Measurements from ENCODE around the gene PCNX2.

PCNX2 gene

DNA sequence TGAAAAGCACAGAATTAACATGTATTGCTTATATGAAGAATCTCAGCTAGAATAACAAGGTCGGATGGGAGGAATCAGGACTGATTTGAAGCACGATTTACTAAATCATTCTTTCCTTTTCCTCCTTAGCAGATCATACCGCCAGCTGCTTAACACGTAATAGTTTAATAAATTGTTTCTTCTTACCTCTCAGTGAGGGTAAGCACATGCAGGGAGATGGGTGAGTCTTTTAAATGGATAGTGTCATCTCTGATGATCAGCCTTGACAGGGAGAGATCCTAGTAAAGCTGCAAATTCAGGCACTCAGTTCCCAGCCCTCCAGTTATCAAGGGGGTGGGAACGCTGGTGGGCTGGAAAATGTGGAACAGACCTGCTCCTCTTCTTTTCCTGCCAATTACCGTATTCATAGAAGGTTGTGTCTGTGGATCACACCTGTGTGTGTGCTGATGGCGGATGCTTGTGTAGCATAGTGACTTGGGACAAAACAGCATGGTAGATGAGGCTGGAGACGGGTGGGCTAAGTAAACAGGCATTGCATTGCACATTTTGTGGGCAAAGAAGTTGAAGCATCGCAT lies 314.5 kb downstream of the PCNX2 start:
- no peak for DNase-seq

DNA sequence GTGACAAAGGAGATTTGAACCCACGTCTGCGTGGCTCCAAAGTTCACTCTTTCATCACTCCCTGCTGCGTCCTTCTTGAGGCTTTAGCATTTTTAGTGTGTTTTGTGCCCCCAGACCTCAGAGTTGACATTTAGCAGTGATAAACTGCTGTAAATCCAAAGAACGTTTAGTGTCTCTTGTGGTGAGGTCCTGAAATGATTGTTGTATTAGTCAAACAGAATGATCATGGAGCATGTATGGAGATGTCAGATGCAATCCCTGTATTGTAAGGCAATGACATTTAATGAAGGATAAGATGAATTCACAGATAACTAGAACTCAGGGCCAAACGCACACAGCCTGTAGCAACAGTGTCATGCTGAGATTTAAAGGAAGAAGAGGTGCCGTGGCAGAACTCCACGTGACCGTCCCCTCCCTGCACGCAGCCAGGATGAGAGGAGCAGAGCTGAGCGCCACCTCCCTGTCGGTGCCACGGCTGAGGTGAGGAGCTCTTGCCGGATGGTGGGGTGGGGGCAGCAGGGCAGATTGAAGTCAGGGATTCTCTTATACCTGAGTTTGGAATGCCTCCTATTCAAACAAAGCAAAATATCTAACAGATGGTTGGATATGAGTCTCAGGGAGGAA lies 315.1 kb downstream of the PCNX2 start:
- DNase-seq, result no peak

DNA sequence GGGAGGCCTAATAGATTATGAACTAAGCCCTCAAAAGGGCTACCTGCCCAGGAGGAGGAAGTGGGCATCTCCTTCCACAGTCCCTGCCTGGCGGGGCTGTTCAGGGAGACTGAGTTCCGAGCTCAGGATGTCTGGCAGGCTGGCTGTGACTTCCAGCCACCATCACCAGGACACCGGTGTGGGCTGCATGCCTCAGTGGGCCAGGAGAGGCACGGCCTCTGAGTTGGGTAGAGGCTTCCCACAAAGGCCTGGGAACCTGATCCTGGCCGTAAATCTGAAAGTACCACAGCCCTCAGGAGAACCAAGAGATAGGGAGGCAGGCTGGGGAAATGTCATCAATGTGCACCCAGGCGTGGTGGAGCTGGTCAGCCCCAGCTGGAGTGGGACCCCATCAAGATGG lies 316.0 kb downstream of the PCNX2 start:
- no peak for DNase-seq

DNA sequence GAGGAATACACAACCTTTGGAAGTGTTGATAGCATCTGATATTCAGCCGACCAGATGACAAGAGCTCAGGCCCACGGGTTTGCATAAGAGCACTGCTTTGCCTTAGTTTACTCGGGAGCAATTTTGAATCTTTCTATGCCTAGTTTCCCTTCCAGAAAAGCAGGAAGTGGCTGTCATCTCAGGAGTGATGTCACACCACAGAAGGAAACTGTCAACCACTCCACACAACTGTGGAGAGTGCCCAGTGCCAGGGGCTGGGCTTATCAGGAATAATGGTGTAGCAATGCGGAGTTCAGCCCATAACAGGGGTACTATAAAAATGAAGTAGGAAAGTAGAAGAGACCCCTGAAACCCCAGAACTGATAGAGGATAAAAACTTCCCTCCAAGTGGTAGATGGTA lies 316.7 kb downstream of the PCNX2 start:
- DNase-seq, result no peak

DNA sequence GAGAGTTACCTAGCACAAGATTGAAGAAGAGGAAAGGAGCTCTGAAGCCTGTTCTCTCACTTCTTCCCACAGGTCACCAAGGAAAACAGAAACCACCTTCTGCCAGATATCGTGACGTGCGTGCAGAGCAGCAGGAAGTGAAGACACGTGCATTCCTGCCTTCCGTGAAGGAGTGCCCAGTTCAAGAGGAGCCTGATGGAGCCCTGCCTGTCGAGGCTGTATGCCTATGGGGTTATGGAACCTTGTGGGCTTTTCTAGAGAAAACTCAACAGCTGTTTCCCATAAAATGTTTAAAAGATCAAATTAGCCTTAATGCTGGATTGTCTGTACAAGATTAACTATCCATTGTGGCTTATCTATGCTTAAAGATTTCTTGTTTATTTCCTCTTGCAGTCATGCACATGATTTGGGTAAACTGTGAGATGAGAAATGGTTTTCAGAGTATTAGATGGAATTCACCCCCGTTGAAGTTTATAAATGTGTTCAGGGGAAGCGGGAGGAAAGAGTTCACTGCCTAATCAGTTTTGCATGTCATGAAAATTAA lies 317.4 kb downstream of the PCNX2 start:
- DNase-seq, result no peak

DNA sequence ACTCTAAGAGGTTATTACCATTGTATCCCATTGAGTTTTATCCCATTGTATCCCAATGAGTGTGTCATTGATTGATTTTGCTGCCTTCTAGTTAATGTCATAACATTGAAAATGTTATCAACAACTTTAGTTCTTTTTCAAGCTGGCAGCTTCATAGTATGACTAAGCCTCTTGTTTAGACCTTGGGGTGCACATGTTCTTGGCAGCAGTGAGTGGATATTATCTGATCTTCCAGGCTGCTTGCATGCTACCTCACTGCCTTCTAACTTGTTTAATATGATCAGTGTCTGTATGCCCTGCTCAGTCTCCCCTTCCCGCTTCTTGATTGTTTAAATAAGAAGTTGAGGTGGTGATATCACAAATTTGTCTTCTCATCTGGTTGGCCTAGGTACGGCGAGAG lies 320.6 kb downstream of the PCNX2 start:
- no peak for DNase-seq

DNA sequence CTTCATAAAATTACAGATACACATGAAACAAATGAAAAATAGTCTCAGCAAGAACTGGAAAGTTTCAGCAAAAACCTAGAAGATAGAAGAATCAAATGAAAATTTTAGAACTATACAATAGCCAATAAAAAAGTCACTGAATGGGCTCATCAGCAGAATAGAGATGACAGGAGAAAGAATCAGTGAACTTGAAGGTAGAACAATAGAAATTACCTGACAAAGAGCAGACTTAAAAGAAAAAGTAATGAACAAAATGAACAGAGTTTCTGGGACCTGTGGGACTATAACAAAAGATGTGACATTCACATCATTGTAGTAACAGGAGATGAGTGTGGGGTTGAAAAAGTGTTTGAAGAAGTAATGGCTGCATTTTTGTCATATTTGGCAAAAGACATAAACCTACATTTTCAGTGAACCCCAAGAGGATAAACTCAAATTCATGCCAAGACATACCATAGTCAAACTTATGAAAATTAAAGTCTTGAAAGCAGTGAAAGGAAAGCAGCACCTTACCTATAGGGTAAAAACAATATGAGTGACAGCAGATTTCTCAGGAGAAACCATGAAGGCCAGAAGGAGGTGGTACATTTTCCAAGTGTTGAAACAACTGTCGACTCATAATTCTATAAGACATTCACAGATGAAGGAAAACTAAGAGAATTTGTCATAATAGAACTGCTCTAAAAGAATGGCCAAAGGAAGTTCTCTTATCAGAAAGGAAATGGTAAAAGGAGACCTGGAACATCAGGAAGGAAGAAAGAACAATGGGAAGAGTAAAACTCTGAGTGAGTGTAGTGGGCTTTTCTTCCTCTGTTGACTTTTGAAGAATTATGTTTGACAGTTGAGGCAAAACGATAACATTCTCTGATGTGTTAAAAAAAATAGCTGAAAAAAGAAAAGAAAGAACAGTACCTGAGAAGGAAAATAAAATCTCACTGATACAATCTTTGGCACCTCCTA lies 321.6 kb downstream of the PCNX2 start:
- no peak for DNase-seq

DNA sequence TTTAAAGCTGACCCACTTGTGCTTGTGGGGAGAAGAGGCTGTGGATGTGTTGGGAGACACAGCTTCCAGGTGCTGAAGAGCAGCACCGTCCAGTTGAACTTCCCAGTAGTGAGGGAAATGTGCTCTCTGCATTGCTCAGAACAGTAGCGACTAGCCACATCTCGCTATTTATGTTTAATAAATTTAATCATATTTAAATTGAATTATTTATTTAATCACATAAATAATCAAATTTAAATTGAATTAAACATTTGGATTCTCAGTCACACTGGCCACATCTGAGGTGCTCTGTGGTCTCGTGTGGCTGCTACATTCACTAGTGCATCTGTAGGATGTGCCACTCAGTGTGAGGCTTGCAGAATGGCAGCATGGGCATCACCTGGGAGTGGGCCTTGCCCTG lies 325.0 kb downstream of the PCNX2 start:
- DNase-seq, result no peak

DNA sequence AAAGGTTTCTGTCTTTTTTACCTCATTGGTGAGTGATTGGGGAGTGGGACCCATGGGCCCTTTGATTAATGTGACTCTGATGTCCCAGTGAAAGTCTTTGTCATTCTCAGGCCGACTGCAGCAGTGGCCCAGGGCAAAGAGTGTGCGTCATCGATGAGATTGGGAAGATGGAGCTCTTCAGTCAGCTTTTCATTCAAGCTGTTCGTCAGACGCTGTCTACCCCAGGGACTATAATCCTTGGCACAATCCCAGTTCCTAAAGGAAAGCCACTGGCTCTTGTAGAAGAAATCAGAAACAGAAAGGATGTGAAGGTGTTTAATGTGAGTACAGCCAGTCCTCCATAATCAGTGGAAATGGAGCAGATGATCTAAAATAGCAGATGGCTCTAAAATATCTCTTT lies 325.7 kb downstream of the PCNX2 start:
- no peak for DNase-seq

DNA sequence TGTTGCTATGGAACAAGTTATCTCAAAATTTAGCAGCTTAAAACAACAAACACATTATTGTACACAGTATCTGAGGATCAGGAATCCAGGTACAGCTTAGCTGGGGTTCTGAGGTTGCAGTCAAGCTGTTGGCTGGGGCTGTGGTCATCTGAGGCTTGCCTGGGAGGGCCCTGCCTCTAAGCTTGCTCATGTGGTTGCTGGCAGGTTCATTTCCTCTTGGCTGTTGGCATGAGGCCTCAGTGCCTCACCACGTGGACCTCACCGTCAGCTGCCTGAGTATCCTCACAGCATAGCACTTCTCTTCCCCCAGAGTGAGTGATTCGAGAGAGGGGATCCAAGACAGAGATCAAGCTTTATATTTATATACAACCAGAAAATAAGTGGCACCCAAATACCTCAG lies 326.6 kb downstream of the PCNX2 start:
- no peak for DNase-seq

DNA sequence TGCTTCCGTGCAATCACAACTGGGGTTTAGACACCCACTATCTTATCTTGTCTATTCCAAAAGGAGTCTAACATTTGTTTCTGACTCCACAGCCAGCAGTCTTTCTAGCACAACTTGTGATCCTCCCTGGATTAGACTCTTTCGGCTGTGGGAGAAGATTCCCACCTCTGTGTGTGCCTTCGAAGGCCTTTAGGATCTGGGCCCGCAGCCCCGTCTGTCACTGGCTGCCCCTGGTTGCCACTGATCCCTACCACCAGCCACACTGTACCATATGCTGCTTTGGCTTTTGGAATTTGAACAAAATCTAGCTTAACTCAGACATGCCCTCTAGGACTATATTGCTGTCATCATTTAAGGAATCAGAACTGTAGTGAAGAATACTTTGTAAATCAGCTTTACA lies 327.1 kb downstream of the PCNX2 start:
- no peak for DNase-seq

DNA sequence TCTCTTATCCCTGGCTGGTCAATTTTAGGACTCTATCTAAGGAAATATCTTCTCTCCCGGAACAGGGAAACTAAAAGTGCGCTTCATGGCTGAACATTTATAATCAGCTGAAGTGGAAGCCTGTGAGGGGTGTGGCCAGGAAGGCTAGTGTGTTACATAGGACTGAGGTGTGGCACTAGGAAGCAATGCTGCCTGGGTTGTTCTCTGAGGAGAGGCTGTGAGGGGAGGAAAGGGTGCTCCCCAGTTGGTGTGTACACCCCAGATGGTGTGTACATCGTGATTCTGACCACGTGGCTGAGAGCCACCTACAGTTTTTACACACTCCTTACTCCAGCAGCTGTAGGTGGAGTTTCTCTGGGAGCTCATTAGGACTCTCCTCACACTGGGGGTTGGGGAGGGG lies 328.9 kb downstream of the PCNX2 start:
- no peak for DNase-seq

DNA sequence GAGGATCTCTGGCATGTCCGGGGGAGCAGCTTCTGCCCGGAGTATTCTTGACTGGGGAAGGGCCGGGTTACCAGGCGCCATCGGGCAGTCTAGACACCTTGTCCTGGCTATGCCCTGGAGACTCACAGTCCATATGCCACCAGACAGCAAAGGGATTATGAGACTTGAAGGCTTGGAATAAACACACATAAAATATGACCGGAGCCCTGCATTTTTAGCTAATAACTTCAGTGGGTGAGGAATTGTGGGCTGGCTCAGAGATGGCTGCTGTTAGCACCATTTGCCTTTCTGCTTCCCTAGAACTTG lies 329.7 kb downstream of the PCNX2 start:
- DNase-seq, result no peak

DNA sequence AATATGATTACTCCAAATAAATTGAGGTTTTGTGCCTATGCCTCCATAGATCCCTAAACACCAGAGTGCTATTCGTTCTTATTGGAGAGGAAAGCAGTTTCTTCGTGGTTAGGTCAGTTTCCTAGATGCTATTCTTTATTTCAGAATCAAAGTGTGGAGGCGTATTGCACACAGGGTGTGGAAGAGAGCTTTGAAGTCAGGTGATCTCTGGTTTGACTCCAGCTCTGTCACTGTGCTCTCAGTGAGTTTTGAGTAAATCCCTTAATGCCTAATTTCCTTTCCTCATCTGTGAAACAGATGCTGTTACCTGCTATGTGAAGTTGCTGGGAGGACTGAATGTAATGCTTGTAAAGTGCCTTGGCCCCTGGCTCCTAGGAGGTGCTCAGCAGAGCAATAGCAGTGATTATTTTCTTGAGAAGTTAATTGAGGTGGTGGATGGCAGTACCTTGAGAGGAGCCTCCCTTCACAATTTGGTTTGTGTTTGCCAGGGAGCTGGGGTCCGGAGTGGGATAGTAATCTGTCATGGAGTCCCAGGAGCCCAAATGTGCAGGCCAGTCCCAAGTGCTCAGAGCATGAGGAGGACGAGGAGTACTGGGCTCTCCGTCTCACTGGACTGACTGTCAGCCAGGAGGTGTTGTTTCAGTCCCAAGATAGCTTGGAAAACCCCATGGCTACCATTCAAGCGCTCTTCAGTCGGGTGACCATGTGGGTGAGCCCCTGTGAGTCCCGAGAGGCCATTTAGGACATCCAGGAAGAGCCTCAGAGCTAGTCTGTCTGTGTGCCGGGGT lies 330.2 kb downstream of the PCNX2 start:
- no peak for DNase-seq

DNA sequence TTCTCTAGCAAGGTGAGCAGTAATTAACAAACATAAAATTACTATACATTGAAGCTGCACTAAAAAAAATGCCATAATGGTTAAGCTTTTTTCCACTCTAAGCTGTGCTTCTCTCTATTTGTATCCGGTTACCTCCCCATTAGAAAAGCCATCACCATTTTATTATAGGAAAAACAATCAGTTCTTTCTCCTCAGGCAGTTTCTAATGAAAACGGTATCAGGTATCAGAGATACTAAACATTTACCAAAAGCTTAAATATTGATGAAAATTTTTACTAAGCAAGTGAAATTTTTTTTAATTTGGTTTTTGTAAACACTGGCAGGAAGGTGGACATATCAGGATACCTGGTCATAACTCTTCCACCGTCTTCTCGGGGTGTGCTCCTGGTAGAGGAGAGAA lies 330.9 kb downstream of the PCNX2 start:
- no peak for DNase-seq

DNA sequence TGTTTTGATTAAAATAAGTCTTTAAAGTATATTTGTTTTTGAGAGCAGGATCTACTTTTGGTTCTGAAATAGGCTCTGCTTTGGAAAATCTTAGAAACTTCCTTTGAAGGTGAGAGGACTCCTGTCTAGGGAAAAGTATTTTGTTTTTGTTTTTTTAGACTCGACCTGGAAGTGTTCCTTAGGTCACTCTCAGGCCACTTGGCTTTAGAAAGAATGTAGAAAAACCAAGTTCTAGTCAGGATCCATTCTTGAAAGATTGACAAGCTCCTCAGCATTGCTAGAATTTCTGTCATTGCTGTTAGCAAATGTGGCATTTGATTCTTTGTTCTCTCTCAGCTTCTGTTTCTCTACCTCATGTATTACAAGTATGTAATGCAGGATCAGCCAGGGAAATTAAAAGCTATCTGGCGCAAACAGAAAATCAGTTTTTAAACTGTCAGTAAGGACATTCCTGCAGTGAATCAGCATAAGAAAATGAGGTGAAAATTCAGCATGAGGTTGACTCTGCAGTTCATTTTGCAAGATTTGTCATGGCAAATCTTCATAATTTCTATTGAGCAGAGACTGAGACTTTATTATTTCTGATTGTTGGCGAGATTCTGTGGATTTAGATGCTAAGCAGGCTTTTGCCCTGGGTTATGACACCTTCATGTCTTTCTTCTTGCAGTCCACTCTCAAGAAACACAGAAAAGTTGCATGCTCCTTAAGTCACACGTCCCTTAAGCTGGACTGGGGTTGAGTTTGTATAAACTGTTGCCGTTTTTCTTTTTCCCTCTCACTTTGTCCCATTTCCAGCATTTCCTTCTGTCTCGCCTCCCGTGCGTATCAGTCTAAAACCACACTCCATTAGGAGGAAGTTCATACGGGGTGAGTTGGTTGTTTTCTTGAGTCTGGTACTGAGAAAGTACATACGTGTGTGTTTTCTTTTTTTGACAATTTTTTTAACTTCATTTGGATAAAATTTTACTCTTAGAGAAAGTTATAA lies 332.5 kb downstream of the PCNX2 start:
- DNase-seq, result no peak

DNA sequence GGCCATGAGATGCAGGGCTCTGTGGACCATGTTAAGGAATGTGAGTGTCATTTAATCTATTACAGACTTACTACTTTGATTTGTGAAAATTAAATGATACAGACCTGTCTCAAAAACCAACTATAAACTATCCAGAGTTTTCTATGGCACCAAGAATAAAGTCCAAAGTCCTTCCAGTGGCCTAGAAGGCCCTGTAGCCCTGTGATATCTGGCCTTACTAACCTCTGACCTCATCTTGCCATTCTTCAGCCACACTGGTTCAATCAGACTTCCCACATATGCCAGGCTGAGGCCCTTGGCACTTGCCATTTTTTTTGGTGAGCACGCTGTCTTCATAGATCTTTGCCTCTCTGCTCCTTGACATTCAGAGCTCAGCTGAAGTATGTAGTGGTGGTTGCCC lies 337.5 kb downstream of the PCNX2 start:
- DNase-seq, result no peak

DNA sequence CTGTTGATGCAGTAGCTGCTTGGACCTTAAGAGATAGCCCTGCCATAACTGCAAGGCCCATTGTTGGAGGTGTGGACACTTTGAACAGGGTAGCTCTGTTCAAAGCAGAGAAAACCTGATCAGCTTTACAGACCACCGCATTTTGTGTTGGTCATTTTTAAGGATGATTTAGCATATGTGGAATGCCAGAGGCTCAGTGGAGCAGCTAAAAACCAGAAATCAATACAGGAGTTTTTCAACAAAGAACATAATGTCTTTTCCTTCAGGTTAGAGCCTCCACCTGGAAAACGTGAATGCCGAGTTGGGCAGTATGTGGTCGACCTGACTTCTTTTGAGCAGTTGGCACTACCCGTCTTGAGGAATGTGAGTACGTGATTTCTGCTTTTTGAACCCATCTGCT lies 339.4 kb downstream of the PCNX2 start:
- DNase-seq, result no peak

DNA sequence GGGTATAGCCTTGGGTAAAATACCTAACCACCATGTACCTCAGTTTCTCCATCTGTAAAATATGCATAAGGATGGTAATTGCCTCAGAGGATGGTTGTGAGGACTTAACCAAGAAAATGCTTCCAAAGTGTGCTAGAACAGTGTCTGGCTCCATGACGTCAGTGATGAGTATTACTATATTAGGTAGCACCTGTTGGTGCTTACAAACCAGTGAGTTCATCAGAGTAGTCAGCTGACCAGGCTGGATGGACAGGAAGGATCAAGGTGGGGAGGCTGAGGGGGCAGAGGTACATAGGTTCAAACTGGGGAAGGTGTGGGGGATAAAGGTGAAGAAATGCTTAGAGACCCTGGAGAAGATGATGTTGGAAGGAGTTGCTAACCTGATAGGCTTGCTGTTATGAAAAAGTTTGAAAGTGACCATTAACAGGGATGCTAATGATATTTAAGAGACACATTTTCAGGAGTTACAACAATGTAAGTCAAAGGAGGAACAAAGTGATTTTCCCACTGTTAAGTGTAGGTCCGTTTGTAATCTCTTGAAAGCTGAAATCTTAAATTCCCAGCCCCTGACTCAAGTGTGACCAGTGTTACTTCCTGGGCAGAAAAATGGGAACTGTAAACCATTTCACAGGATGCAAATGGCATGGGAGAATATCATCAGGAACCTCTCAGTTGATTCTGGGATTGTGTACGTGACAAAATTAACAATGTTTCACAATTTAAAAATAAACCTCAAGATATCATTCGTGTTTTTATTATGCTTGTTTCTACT lies 340.7 kb downstream of the PCNX2 start:
- DNase-seq, result no peak

DNA sequence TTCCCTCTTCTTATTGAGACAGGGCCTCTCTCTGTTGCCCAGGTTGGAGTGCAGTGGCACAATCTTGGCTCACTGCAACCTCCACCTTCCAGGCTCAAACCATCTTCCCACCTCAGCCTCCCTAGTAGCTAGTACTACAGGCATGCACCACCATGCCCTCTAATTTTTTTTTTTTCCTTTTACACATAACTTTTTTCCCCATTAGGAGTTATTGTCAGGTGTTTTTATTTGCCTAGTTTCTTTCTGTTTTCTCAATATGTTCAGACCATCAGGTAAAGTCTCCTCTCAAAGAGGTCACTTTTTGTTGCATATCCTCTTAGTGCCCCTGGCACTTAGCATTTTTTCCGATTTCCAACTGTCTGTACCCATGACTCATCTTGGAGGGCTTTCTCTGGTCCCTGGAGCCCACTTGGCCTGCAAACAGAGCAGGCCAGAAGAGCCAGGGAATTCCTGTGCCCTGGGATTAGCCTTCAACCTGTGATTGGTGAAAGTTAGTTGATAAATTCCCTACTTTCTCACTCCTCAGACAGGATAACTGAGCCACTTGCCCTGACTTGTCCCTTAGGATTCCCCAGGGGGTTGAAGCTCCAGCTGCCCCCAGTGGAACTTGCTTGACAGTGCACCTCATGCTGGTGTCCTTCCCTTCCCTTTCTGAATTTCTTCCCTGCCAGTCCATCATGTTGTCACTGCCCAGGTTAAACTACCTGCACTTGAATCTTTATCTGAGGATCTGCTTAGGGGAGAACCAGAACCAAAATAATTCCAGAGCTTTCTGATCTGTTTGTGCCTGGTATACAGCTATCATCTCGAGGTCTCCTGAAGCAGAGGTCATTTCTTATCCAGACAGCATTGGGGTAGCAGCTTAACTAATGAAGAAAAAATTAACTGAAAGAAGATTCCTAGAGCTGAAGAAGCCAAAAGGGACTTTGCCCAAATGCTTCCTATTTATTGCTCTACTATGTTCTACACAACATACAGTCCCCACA lies 342.7 kb downstream of the PCNX2 start:
- no peak for DNase-seq

All from activated T-cell treated with anti-CD3 and anti-CD28 coated beads for 4 hours (primary cell).